GM13977 (cell line): ENCODE data around the gene GGA2.

Experiments
- DNase-seq: peaks from one replicate; pipeline ENCODE4 v3.0.0; 2012; ENCODE audit warnings: low spot score
- in situ Hi-C: fragments of 300-500 bp; cut with MboI; formaldehyde crosslinking; loops from one replicate; pipeline ENCODE4 v1.12.0; 2022; ENCODE audit warnings: low sequenced_read_pairs, low pct_unique_long_range_greater_than_20kb, mixed read lengths, inconsistent platforms; ENCODE audit not compliant: unreplicated experiment
- TF ChIP-seq, protein P1 (sequence below): IDR thresholded peaks from 2 replicates; pipeline ENCODE4 v1.5.1; 2012; ENCODE audit warnings: mild to moderate bottlenecking, control low read depth; ENCODE audit not compliant: insufficient read depth; ENCODE audit errors: extremely low read depth, missing control alignments

Gene GGA2

GRCh38 chr16:23499801-23500200 lies 10.5 kb downstream of the GGA2 start:
- TF ChIP-seq, protein P1, sequence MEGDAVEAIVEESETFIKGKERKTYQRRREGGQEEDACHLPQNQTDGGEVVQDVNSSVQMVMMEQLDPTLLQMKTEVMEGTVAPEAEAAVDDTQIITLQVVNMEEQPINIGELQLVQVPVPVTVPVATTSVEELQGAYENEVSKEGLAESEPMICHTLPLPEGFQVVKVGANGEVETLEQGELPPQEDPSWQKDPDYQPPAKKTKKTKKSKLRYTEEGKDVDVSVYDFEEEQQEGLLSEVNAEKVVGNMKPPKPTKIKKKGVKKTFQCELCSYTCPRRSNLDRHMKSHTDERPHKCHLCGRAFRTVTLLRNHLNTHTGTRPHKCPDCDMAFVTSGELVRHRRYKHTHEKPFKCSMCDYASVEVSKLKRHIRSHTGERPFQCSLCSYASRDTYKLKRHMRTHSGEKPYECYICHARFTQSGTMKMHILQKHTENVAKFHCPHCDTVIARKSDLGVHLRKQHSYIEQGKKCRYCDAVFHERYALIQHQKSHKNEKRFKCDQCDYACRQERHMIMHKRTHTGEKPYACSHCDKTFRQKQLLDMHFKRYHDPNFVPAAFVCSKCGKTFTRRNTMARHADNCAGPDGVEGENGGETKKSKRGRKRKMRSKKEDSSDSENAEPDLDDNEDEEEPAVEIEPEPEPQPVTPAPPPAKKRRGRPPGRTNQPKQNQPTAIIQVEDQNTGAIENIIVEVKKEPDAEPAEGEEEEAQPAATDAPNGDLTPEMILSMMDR, result no peak
- in situ Hi-C loops, result no loop called here
- no peak for DNase-seq

DNA sequence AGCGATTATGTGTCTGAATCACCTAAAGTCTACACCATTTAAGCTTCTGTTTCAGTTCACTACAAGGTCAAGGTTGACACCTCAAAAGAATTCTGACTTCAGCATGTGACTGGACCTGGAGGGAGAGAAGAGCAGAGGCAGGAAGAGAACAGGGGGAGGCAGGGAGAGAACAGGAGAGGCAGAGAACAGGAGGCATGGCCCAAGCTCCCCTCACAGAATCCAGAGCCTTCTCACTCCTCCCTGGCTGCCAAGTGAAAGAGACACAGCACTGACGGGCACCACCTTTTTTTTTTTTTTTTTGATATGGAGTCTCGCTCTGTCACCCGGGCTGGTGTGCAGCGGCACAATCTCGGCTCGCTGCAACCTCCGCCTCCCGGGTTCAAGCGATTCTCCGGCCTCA lies 11.4 kb downstream of the GGA2 start:
- no peak for DNase-seq
- TF ChIP-seq, protein P1, result no peak
- in situ Hi-C loops, result no loop called here

DNA sequence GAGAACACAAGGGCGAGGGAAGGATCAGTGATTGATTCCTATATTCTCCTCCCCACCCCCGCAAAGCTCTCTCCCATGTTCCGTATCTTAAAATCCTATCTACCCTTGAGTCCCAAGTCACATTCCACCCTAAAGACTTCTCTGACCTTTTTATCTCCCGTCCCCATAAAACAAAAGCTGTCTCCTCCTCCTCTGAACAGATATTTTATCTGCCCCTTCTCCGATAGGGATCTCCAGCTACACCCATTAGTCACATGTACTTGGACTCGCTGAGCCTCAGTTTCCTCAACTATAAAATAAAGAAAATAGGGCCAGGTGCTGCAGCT lies 12.8 kb downstream of the GGA2 start:
- no peak for DNase-seq
- TF ChIP-seq, protein P1, result no peak
- in situ Hi-C loops, result no loop called here

DNA sequence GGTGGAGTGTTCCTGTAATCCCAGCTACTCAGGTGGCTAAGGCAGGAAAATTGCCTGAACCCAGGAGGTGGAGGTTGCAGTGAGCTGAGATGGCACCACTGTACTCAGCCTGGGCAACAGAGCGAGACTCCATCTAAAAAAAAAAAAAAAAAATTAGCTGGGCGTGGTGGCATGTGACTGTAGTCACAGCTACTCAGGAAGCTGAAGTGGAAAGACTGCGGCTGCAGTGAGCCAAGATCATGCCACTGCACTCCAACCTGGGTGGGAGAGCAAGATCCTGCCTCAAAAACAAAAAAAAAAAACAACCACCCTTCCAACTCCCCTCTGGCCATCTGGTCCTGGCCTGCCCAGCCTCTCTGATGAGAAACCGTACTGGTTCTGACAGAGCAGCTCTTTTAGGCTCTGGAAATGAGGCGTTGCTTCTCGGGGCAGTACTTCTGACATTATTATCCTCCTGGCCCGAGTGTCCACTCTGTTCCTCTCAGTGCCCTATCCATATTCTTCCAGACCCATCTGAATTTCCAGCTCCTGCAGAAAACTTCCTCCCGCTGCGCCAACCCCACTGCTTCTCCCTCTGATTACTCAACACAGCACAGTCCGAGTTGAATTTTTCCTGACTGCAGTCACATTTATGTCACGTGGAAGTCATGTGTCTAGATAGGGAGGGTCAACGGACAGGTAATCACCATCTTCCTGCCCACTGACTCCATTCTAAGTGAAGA lies 13.3 kb downstream of the GGA2 start:
- TF ChIP-seq, protein P1, result no peak
- DNase-seq, result no peak
- in situ Hi-C loops, result no loop called here

GRCh38 chr16:23495671-23496070 lies 14.6 kb downstream of the GGA2 start:
- no peak for DNase-seq
- in situ Hi-C loops, result no loop called here
- TF ChIP-seq, protein P1, result no peak

DNA sequence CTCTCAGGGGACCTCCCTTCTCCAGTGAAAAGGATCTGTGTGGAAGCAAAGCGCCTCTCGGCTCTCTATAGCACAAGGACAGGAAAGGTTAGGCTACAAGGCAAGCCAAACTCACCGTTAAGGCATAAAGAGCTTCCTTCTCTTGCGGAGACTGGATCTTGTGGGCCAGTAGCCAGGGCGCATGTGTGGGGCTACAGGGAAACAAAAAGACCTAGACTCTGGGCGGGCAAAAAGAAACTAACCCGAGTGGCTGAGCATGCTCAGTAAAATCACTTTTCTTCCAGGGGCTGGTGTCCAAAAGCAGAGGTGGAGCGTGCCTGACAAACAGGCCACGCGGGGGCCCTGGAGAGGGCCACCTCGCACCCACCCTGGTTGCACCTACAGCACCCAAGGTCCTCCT lies 16.1 kb downstream of the GGA2 start:
- TF ChIP-seq, protein P1, result no peak
- in situ Hi-C loops, result no loop called here
- no peak for DNase-seq
